GM18526 (cell line): ENCODE measurements around the gene PLXNA4.

Experiments
- POLR2A ChIP-seq: IDR thresholded peaks from 3 replicates; pipeline ENCODE4 v1.6.1; 2011; ENCODE audit not compliant: insufficient read length; ENCODE audit errors: extremely low read depth

The PLXNA4 gene

DNA sequence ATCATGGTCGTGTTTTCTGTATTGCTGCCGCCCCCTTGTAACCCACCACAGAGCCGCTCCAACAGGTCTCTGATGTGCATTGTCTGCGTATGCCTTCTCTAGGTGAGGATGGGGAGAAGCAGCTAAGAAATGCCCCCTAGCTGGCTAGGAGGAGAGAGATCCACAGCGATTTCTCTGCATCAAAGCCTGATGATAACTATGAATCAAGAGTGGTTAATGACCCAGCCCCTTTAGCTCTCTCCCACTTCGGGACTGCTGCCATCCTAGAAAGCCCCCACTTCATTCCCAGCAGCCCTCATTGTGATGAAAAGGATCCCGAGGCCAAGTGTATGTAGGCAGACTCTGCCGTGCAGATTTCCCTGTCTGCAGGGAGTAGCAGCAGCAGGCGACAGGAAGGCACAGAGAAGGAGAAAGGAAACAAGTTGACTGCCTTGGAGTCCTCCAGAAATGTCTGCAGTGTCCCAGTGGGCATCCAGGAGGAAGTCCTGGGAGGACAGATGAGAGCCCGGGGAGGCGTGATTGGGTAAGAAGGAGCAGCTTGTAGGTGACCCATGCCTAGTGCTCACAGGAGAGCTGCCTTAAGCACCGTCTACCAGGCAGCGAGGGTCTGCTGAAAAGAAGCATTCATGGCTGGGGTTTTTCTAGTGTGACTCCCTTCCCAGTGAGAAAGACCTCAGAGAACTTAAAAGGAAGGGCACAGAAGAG, 2.9 kb downstream of the PLXNA4 start:
- TF ChIP-seq POLR2A = no peak

DNA sequence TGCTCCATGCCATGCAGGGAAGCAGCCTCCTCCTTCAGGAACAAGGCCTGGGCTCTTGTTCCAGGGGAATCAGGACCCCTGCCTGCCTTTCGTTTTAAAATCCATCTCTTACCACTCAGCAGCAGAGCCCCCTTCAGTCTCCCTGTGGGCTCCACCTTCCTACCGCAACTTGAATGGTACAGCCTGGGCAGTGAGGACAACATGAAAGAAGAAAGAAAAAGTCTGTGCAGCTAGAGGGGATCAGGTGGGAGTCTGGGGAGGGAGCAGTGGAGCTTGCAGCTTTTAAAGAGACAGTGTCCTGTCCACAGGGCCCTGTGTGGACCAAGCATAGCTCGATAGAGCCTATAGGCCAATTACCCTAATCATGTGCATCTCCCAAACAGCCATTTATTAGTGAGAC, 3.7 kb downstream of the PLXNA4 start:
- TF ChIP-seq POLR2A = no peak

DNA sequence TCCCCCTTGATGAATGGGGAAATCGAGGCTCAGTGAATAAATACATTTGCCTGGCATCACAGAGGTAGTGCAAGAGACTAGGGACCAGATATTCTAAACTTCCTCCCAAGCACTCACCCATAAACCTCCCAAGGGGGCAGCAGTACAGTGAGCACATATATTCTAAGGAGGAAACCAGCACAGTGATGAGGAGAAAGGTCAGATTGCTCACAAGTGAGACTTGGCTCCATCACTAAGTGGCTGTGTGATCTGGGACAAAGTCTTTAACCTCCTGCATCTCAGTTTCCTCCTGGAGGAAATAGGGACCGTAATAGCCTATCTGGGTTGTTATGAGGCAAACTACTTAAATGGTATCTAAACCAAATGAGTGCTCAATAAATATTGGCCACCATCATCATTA, 4.3 kb downstream of the PLXNA4 start:
- TF ChIP-seq POLR2A = no peak

DNA sequence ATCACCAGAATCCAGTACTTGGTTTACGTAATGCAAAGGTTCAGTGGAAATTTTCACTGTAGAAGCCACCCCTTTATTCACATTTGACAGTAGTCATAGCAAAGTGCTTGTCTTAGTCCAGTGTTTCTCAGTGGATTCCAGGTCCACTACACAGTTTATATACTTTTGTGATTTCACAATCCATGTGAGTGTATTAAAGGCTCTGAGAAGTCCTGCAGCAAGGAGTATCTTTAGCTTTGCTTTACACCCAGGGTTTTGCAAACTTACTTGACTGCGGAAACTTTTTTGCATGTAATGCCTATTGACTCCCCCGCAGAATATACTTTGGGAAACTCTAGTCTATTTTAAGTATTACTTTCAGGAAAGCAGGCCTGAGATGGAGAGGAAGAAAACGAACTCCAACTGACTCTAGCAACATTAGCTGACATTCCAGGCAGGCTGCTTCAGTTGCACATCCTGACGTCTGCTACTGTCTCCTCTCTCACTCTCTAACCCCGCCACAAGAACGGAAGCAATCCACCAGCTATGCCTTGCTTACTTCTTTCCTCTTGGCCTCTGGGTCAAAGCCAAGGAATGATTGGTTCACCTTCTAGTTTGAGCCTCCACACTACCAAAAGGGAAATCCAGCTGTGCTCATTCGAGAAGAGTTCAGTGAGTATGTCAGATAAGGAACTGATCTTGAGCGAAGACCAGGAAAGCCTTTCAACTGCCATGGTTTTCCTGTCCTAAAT, 6.2 kb downstream of the PLXNA4 start:
- TF ChIP-seq POLR2A = no peak

DNA sequence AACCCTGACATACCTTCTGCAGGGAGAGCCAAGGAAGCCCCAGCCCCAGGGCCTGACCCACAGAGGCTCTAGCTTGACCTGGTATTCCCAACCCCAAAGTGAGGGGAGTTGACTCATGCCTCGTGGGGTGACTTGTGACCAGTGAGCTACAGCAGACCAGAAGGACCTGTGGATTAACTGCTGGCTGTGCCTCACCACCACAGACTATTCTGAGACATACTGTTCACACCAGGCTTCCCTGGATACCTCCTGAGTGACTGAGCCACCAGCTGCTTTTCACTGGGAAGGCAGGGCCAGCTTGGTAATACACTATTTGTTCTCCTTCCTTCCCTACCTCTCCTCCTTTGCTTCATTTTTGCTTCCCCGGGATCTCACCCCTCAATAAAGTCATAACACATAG, 7.3 kb downstream of the PLXNA4 start:
- TF ChIP-seq POLR2A = no peak

DNA sequence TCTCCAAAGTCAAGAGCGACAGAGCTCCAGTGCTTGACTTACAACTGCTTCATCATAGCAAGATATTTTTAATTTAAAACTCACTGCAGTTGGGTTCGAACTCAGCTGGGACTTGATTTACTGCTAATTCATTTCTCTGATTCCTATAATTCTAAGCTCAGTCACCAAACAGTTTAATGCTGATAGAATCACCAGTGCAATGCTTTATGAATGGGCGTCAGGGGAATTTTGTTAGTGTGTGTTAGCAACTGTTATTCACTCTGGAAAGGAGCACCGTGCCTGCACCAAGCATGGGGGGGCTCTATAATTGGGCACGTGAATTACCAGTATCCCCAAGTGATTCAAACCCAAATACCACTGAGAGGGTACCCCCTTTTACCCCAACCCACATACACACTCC, 10.4 kb downstream of the PLXNA4 start:
- no peak for TF ChIP-seq POLR2A

DNA sequence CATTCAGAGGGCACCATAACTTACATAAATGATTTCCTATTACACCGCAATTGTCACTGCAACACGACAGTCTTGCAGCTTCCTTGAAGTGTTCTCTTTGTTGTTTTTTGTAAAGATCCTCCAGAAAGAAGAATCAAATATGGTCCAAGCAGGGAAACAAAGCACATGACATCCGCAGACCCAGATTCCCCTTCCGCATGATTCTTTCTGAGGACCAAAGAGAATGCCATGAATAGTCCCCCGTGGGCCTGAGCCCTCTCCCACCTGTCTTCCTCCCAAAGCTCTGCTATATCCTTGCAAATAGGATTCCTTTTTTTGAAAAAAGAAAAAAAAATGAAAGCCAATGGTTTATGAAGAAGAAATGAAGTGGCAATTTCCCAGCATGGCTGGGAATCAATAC, 10.8 kb downstream of the PLXNA4 start:
- no peak for TF ChIP-seq POLR2A

DNA sequence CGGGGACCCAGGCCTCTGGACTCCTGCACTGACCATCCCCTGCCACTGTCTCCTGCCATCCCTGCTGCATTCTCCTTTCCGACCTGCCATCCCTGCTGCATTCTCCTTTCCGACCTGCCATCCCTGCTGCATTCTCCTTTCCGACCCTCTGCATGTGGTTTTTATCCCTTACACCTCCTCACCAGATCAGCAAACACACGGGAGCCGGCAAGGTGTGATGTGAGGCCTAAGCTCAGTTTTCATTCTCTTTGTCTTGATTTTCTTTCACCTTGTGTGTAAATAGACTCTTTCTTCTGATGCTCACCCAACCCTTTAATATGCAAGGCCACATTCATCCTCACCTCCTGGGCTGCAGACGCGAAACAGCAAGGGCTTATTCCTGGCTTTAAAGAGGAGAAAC, 11.4 kb downstream of the PLXNA4 start:
- TF ChIP-seq POLR2A = no peak

DNA sequence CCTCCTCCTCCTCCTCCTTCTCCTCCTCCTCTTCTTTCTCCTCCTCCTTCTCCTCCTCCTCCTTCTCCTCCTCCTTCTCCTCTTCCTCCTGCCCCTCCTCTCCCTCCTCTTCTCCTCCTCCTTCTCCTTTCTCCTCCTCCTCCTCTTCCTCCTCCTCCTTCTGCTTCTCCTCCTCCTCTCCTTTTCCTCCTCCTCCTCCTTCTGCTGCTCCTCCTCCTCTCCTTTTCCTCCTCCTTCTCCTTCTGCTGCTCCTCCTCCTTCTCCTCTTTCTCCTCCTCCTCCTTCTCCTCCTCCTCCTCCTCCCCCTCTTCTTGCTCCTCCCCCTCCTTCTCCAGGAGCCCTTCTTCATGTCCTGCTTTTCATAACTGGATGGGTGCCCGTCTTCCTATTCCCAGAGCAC, 12.2 kb downstream of the PLXNA4 start:
- no peak for TF ChIP-seq POLR2A

DNA sequence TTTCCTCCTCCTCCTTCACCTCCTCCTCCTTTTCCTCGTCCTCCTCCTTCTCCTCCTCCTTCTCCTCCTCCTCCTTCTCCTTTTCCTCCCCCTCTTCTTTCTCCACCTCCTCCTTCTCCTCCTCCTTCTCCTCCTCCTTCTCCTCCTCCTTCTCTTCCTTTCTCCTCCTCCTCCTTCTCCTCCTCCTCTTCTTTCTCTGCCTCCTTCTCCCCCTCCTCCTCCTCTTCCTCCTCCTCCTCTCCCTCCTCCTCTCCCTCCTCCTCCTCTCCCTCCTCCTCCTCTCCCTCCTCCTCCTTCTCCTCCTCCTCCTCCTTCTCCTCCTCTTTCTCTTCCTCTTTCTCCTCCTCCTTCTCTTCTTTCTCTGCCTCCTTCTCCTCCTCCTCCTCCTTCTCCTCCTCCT, 13.6 kb downstream of the PLXNA4 start:
- TF ChIP-seq POLR2A = no peak

DNA sequence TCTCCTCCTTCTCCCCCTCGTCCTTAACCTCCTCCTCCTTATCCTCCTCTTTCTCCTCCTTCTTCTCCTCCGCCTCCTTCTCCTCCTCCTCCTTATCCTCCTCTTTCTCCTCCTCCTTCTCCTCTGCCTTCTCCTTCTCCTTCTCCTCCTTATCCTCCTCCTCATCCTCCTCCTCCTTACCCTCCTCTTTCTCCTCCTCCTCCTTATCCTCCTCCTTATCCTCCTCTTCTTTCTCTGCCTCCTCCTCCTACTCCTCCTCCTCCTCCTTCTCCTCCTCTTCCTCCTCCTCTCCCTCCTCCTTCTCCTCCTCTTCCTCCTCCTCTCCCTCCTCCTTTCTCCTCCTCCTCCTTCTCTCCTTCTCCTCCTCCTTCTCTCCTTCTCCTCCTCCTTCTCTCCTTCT, 14.5 kb downstream of the PLXNA4 start:
- no peak for TF ChIP-seq POLR2A

DNA sequence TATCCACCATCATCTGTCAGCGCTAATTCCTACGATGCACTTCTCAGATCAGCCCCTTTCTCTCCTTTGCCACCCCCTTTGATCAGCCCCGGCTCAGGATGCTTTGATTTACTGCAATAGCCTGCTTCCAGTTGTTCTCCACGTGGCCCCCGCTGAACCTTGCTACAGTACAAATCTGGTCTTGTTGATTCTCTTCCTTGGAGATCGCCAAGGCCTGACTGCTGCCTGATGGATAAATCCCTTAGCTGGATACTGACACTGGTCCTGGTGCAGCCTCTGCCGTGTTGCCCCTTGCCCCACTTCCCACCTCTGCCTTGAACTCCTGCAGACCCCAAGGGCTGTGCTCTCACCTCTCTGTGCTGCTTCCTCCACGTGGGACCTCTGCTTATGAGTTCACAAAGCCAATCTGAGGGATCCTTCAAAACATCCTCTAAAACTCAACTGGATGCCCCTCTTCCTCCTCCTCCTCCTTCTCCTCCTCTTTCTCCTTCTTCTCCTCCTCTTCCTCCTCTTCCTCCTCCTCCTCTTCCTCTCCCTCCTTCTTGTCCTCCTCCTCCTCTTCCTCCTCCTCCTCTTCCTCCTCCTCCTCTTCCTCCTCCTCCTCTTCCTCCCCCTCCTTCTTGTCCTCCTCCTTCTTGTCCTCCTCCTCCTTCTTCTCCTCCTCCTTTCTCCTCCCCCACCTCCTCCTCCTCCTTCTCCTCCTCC, 15.3 kb downstream of the PLXNA4 start:
- no peak for TF ChIP-seq POLR2A

DNA sequence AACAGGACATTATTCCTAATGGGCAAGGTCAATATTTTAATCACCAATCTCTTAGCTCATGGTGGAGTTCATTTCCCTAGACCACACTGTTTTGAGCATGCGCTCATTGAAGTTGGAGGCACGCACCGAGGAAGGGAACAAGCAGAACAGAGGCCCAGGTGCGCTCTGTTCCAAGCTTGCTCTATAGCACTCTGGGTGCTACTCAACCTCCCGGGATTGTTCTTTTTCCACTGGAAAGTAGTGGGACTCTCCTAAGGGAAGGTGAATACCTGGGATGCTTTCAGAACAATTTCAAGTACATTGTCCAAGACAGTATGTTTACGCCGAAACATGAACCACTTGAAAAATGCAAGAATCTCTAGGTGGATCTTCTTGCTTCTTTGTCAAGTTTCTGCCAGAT, 16.2 kb downstream of the PLXNA4 start:
- TF ChIP-seq POLR2A = no peak

DNA sequence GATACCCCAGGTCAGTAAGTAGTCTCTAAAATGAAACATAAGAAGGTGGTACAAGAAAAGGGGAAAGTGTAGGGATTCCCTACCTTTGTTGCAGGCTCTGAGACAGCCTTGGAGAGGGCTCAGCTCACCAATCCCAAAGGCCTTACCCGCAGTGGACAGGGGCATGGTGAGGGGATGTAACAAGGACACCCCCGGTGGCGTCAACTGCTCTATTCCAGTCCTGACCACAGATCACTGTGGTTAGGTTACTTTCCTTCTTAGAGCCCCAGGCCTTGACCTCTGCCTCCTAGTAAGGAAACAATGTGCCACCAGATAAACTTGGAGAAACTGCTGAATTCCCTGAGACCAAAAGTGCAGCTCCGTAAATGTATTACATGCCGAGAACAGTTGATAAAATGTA, 17.5 kb downstream of the PLXNA4 start:
- TF ChIP-seq POLR2A = no peak

DNA sequence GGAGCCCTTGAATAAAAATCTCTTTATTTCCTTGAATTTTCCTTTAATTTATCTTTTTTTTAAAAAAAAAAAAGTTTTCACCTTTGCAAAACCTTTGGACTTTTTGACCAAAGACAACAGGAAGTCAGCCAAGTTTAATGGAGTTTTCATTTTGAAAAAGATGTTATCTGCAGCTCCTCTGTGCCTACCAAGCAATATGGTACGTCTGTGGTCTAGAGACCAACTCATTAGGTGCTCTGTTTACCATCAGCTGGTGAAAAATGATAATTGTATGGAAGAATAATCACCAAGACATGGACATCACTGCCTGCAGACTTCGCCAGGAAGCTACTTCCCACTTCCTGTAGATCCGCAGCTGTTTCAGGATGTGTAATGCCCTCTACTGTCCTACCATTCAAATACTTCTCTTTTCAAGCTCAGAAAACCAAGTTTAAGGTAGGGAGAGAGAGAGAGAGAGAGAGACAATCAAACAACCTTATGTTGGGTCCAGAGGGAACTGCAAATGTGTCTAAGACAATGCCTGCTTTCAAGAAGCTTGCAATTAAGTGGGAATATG, 18.7 kb downstream of the PLXNA4 start:
- TF ChIP-seq POLR2A = no peak

DNA sequence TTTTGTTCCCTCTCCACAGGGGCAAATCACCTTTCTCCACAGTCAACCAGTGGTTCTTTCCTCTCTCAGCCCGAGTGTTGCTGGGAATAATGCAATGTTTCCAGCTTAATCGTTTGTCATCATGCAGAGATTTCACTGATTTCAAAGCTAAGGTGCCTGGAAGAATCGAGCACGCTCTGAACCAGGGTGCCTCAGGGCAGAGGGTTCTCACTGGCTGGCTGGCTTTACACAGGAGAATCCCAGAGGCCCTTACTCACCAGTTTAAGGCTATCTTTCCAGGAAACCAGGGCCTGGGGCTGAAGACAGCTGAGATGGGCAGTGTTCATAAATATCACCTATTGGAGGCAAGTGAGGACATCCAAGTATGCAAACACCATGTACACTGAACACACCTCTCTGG, 21.8 kb downstream of the PLXNA4 start:
- TF ChIP-seq POLR2A = no peak
